ENCODE data around the gene AJAP1.

The AJAP1 gene

DNA sequence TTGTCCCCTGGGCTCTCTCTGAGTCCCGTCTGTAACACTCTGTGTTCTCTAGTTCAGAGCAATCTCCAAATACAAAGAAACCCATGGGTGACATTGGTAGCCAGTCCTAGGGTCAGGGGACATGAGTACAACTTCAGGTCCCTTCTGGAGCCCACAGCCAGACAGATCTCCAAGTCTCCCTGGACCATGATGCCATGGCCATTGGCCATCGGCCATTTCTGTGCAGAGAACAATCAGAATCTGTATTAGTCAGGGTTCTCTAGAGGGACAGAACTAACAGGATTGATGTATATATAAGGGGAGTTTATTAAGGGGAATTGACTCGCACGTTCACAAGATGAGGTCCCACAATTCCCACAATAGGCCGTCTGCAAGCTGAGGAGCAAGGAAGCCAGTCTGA, 106.9 kb downstream of the AJAP1 start:
- TF ChIP-seq, protein P1, sequence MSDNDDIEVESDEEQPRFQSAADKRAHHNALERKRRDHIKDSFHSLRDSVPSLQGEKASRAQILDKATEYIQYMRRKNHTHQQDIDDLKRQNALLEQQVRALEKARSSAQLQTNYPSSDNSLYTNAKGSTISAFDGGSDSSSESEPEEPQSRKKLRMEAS (IDR thresholded peaks at IDR 0.05; ENCODE audit: low read depth, low read length) = no peak
- TF ChIP-seq, protein P2, sequence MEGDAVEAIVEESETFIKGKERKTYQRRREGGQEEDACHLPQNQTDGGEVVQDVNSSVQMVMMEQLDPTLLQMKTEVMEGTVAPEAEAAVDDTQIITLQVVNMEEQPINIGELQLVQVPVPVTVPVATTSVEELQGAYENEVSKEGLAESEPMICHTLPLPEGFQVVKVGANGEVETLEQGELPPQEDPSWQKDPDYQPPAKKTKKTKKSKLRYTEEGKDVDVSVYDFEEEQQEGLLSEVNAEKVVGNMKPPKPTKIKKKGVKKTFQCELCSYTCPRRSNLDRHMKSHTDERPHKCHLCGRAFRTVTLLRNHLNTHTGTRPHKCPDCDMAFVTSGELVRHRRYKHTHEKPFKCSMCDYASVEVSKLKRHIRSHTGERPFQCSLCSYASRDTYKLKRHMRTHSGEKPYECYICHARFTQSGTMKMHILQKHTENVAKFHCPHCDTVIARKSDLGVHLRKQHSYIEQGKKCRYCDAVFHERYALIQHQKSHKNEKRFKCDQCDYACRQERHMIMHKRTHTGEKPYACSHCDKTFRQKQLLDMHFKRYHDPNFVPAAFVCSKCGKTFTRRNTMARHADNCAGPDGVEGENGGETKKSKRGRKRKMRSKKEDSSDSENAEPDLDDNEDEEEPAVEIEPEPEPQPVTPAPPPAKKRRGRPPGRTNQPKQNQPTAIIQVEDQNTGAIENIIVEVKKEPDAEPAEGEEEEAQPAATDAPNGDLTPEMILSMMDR (IDR thresholded peaks at IDR 0.05; ENCODE audit: low read depth, low read length) = no peak
- TF ChIP-seq MYC (IDR thresholded peaks at IDR 0.05; ENCODE audit: low read depth, low read length) (no peak), POLR2A (IDR thresholded peaks at IDR 0.05; ENCODE audit: extremely low read depth, insufficient read length) (no peak)
- no peak for DNase-seq (ENCODE audit: low read depth)
- no peak overlapping the region for H3K4me3 ChIP-seq (ENCODE audit: low read depth, low read length)

DNA sequence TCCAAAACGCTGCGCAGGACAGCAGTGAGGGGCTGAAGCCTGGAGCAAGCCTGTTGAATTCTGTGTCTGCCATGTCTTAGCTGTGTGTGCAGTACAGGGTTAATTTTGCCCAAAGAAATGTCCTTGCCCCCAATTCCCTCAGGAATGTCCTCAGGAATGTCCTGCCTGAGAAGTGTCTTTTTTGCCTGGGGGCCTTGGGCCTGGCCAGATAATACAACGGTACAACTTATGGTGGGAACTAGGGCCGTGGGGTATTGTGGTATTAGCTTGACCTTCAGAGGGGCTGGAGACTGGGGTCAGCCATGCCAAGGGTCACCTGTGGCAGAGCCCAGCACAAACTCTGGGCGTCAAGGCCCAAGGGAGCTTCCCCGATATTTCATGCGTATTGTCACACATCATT, 107.7 kb downstream of the AJAP1 start:
- TF ChIP-seq, protein P1 (IDR thresholded peaks at IDR 0.05; ENCODE audit: low read depth, low read length) = no peak
- TF ChIP-seq POLR2A (IDR thresholded peaks at IDR 0.05; ENCODE audit: extremely low read depth, insufficient read length) (no peak), MYC (IDR thresholded peaks at IDR 0.05; ENCODE audit: low read depth, low read length) (no peak)
- TF ChIP-seq, protein P2 (IDR thresholded peaks at IDR 0.05; ENCODE audit: low read depth, low read length) = no peak
- no peak for DNase-seq (ENCODE audit: low read depth)
- no peak overlapping the region for H3K4me3 ChIP-seq (ENCODE audit: low read depth, low read length)

DNA sequence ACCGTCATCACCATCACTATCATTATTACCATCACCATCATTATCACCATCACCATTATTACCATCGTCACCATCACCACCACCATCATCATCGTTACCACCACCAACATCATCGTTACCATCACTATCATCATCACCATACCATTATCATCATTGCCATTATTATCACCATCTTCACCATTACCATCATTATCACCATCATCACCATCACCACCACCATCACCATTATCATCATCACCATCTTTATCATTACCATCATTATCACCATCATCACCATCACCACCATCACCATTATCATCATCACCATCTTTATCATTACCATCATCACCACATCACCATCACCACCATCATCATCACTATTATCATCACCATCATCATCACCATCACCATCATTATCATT, 112.9 kb downstream of the AJAP1 start:
- H3K4me3 ChIP-seq (ENCODE audit: low read depth, low read length) = no peak overlapping the region
- TF ChIP-seq, protein P1 (IDR thresholded peaks at IDR 0.05; ENCODE audit: low read depth, low read length) = no peak
- TF ChIP-seq, protein P2 (IDR thresholded peaks at IDR 0.05; ENCODE audit: low read depth, low read length) = no peak
- TF ChIP-seq MYC (IDR thresholded peaks at IDR 0.05; ENCODE audit: low read depth, low read length) = no peak
- no peak for TF ChIP-seq POLR2A (IDR thresholded peaks at IDR 0.05; ENCODE audit: extremely low read depth, insufficient read length)
- DNase-seq (ENCODE audit: low read depth) = no peak

DNA sequence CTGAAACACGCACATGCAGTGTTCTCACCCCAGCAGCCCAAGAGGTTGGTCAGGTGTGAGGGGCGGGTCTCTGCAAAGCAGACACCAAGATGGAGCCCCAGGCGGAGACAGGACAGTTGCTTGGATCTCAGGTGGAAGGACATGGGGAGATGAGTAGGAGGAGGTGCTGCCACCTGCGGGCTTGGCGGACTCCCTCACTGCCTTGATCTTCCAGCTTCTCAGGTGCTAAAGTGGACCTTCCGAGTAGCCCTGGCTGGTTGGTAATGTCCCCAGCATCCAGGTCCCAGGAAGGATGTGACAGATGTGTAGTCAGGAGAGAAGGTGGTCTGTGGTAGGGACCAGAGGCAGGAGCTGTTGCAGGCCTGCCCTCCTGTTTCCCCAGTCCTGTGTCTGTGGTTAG, 114.1 kb downstream of the AJAP1 start:
- TF ChIP-seq POLR2A (IDR thresholded peaks at IDR 0.05; ENCODE audit: extremely low read depth, insufficient read length) (no peak), MYC (IDR thresholded peaks at IDR 0.05; ENCODE audit: low read depth, low read length) (no peak)
- TF ChIP-seq, protein P2 (IDR thresholded peaks at IDR 0.05; ENCODE audit: low read depth, low read length) = no peak
- TF ChIP-seq, protein P1 (IDR thresholded peaks at IDR 0.05; ENCODE audit: low read depth, low read length) = no peak
- no peak for DNase-seq (ENCODE audit: low read depth)
- H3K4me3 ChIP-seq (ENCODE audit: low read depth, low read length) = no peak overlapping the region

DNA sequence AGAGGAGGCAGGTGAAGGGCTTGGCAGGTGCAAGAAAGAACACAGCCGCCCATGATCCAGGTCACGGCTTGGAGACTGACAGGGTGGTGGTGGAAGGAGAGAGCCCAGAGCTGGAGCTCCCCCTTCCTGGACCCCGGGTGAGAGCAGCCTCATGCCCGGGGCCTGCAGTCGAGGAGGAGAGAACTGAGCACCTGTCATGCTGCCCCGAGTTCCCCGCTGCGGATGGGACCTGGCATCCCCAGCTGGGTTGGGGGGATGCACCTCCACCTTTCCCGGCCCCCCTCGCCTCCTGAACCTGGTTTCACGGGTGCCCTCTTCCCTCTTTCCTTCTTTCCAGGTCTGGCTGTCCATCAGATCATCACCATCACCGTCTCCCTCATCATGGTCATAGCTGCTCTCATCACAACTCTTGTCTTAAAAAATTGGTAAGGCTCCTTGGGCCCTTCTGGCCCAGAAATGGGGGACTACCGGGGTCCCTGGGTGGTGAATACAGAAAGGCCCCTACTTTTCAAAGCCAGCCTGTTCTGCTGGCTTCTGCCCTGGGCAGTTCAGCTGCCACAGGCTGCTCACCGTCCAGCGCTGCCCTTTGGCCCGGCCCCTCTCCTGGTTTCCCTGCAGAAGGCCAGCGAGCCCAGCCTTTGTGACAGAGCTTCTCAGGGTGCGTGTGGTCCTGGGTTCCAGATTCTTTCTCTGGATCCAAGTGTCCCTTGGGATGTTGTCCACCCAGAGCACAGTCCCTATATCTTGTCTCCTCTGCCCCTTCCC, 115.3 kb downstream of the AJAP1 start:
- H3K4me3 ChIP-seq (ENCODE audit: low read depth, low read length) = no peak overlapping the region
- no peak for TF ChIP-seq MYC (IDR thresholded peaks at IDR 0.05; ENCODE audit: low read depth, low read length)
- TF ChIP-seq POLR2A (IDR thresholded peaks at IDR 0.05; ENCODE audit: extremely low read depth, insufficient read length) = no peak
- TF ChIP-seq, protein P1 (IDR thresholded peaks at IDR 0.05; ENCODE audit: low read depth, low read length) = no peak
- TF ChIP-seq, protein P2 (IDR thresholded peaks at IDR 0.05; ENCODE audit: low read depth, low read length) = no peak
- no peak for DNase-seq (ENCODE audit: low read depth)
